GM12801 (cell line): ENCODE data around the gene TP63.

Source experiments
- TF ChIP-seq, protein P1 (sequence below): IDR thresholded peaks from one replicate; pipeline ENCODE4 v1.5.1; 2011; ENCODE audit warnings: control low read depth; ENCODE audit not compliant: insufficient read length; ENCODE audit errors: extremely low read depth

The TP63 gene

DNA sequence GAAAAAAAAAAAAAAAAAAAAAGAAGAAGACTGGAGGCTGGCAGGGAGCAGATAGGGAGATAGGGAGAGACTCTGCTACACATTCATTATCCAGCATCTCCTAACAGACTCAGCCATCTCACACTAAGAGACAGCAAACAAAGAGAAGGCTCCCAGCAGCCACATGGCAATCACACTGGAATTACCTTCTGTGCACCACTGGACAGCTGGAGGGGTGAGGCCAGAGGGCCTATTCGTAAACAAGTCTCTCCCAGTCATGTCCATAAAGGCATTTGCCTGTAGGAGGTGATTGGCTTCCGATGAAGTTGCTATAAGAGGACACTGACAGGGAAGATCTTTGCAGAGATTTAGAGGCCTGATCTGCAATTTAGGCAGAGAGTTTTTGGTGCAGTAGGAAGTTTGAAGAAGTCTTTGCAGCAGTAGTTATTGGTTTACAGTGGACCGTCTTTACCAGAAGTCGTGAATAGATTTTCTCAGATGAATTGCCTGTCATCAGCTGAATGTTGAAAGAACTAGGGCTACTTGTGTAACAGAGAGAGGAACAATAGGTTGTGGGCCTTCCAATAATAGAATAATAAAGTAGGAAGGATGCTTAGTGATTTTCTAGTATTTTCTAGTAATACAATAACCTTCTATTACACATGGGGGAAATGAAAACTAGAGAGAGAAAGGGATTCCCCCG is 89.7 kb downstream of the TP63 start:
- TF ChIP-seq, protein P1, sequence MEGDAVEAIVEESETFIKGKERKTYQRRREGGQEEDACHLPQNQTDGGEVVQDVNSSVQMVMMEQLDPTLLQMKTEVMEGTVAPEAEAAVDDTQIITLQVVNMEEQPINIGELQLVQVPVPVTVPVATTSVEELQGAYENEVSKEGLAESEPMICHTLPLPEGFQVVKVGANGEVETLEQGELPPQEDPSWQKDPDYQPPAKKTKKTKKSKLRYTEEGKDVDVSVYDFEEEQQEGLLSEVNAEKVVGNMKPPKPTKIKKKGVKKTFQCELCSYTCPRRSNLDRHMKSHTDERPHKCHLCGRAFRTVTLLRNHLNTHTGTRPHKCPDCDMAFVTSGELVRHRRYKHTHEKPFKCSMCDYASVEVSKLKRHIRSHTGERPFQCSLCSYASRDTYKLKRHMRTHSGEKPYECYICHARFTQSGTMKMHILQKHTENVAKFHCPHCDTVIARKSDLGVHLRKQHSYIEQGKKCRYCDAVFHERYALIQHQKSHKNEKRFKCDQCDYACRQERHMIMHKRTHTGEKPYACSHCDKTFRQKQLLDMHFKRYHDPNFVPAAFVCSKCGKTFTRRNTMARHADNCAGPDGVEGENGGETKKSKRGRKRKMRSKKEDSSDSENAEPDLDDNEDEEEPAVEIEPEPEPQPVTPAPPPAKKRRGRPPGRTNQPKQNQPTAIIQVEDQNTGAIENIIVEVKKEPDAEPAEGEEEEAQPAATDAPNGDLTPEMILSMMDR: no peak

DNA sequence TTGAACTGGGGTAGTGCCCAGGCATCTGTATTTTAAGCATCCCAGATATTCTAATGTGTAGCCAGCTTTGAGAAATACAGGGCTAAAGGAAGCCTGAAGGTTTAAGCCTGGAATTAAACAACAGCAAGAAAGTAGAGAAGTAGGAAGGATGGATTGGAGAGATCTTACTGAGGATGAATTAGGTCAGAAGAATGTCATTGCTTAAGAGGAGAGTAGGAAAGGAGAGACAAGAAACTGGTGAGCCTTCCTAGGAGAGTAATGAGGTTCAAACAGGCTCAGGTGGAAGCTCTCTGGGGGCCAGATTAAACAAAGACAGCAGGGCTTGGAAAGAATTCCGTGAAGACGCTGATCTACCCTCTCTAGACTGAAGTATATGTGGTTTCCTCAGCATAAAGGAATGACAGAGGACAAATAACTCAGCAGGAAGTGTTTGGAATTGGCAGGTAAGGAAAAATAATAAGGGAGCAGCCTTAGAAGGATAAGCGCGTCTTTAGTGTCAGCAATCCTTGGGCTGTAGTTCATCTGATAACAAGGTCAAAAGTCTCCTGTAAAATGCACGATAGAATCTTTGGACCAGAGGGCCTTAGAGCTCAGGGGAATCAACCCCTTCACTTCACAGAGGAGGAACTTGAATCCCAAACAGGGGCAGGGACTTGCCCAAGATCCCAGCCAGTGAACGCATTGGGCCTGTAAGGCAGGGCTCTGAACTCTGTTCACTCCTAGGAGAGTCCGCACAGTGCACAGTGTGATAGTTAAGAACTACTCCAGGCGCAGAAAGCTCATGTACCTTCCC is 90.9 kb downstream of the TP63 start:
- TF ChIP-seq, protein P1: no peak

DNA sequence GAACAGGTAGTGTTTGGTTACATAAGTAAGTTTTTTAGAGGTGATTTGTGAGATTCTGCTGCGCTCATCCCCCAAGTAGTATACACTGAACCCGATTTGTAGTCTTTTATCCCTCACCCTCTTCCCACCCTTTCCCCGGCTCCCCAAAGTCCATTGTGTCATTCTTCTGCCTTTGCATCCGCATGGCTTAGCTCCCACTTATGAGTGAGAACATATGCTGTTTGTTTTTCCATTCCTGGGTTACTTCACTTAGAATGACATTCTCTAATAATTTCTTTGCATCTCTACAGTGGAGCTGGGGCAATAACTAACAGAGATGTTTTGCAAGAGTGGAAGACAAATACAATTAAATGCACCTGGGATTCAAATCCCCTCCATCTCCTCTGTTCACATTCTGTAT is 93.2 kb downstream of the TP63 start:
- TF ChIP-seq, protein P1: no peak

DNA sequence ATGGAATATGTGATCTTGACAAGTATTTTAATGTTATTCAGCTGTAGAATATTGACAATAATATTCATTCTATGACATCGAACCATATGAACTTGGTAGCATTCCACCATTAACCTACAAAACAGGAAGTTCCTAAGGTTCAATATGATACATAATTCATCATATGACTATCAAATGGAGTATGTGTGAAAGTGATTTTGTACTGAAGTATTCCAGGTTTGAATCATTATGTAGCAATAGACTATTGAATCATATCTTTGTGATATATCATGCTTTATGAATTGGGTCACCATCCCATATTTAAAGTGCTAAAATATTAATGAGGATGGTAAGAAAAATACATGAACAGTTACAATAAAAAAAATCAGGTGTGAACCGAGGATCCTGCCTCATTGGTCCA is 95.1 kb downstream of the TP63 start:
- TF ChIP-seq, protein P1: no peak

DNA sequence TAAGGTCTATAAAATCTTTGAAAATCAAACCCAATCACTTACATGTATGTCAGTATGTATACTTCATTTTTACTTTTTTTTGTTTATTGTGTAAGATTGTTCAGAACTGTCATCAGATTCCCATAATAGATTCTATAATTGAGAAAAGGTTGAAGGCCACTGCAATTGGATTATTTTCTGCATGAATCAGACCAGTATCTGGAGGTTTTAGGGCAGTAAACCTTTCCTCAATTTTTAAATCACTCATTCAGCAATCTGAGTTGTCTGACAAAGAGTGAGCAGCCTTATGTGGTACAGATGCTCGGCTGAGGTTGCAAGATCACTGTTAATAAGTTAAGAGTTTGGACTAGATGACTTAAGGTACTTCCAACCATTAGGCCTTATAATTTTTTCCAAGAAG is 96.0 kb downstream of the TP63 start:
- TF ChIP-seq, protein P1: no peak

DNA sequence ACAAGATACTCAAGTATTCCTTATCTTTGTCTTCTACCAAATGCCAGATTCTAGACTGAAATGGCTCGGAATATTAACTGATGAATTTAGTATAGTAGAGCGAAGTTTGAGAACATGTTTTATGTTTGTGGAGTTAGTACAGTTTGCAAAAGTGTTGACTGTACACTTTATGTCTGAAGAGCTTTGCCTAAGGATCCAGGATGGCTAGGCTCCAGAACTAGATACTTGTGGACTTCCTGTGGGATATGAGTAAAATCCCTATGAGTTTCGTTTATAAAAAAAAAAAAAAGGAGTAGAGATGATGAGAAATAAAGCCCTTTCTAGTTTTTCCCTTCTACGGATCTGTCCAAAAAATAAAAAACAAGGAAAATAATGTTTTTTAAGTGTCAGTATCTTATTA is 96.7 kb downstream of the TP63 start:
- TF ChIP-seq, protein P1: no peak

DNA sequence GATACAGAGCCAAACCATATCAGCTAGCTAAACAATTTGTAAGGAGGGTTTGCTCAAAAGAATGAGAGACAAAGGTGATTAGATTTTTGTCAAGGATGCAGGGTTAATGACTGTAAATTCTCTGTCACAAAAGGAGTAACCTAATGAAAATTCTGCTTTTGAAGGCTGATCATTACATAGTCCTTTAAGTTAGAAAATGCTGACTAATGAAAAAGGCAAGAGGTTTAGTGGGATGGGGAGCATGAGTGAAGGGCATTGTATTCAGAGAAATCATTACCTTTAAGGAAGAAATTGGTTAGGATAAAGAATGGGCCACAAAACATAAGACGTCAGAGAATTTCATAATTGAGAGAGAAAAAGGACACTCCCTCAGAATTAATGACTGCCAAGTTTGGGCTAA is 97.7 kb downstream of the TP63 start:
- TF ChIP-seq, protein P1: no peak
